Liver (tissue), 9 donors: ENCODE measurements around the gene PARD3B. TPM values are rescaled to one million over a fixed set of nuclear protein-coding genes. Genes with fewer than 3 reads are reported as not detected.

Experiments
- DNase-seq: peaks from one replicate; pipeline ENCODE4 v3.0.0-alpha.2; 2017; ENCODE audit warnings: low spot score
- H3K27ac ChIP-seq, 2 donors: one replicate each; pipeline ENCODE4 v1.7.0; 2013; ENCODE audit warnings: inconsistent platforms in 2 of 2, low read length in 2 of 2, control low read depth in 1 of 2, low read depth in 1 of 2, mild to moderate bottlenecking in 1 of 2
- H3K27me3 ChIP-seq, 4 donors: one replicate each; pipeline versions ENCODE4 v1.6.1 to v1.7.0; 2013; ENCODE audit warnings: low read length in 3 of 4, inconsistent platforms in 1 of 4, mild to moderate bottlenecking in 1 of 4, moderate library complexity in 1 of 4; ENCODE audit not compliant: control insufficient read depth in 4 of 4, insufficient read depth in 4 of 4
- H3K36me3 ChIP-seq, 4 donors: one replicate each; pipeline versions ENCODE4 v1.6.1 to v1.7.0; 2013; ENCODE audit warnings: low read length in 3 of 4, mild to moderate bottlenecking in 3 of 4, low read depth in 1 of 4, moderate library complexity in 1 of 4; ENCODE audit not compliant: control insufficient read depth in 4 of 4, insufficient read depth in 3 of 4
- H3K4me1 ChIP-seq, 4 donors: one replicate each; pipeline versions ENCODE4 v1.6.1 to v1.7.0; 2013; ENCODE audit warnings: low read length in 3 of 4, mild to moderate bottlenecking in 3 of 4, moderate library complexity in 1 of 4; ENCODE audit not compliant: control insufficient read depth in 4 of 4, insufficient read depth in 4 of 4
- H3K4me3 ChIP-seq, 3 donors: one replicate each; pipeline versions ENCODE4 v1.6.1 to v1.7.0; 2013; ENCODE audit warnings: low read length in 3 of 3, control low read depth in 1 of 3, low read depth in 1 of 3, mild to moderate bottlenecking in 1 of 3
- H3K9ac ChIP-seq, 2 donors: one replicate each; pipeline ENCODE4 v1.7.0; 2013; ENCODE audit warnings: low read length in 2 of 2, mild to moderate bottlenecking in 2 of 2, moderate library complexity in 2 of 2, control low read depth in 1 of 2, low read depth in 1 of 2
- H3K9me3 ChIP-seq, 4 donors: one replicate each; pipeline versions ENCODE4 v1.6.1 to v1.7.0; 2013; ENCODE audit warnings: low read length in 3 of 4; ENCODE audit not compliant: control insufficient read depth in 4 of 4
- EGR1 ChIP-seq, 2 donors: IDR thresholded peaks; 2 replicates each; pipeline ENCODE4 v1.6.1; 2016 to 2018; ENCODE audit warnings: antibody characterized with exemption in 2 of 2, low read depth in 2 of 2
- FOXA1 ChIP-seq: IDR thresholded peaks from 2 replicates; pipeline ENCODE4 v1.6.1; 2016; ENCODE audit warnings: antibody characterized with exemption
- GABPA ChIP-seq, 2 donors: IDR thresholded peaks in 1 of 2; conservative IDR thresholded peaks in 1 of 2; 2 replicates each; pipeline ENCODE4 v1.6.1; 2016; ENCODE audit warnings: antibody characterized with exemption in 2 of 2, mild to moderate bottlenecking in 1 of 2, moderate library complexity in 1 of 2
- HNF4A ChIP-seq, 2 donors: conservative IDR thresholded peaks; 2 replicates each; pipeline ENCODE4 v1.6.1; 2016; ENCODE audit warnings: antibody characterized with exemption in 2 of 2, mild to moderate bottlenecking in 2 of 2
- NR2F2 ChIP-seq: IDR thresholded peaks from 2 replicates; pipeline ENCODE4 v1.6.1; 2016; ENCODE audit warnings: antibody characterized with exemption
- RXRA ChIP-seq, 2 donors: IDR thresholded peaks; 2 replicates each; pipeline ENCODE4 v1.6.1; 2017 to 2018; ENCODE audit warnings: antibody characterized with exemption in 2 of 2, mild to moderate bottlenecking in 1 of 2
- SP1 ChIP-seq: IDR thresholded peaks from 2 replicates; pipeline ENCODE4 v1.6.1; 2018; ENCODE audit warnings: antibody characterized with exemption, mild to moderate bottlenecking
- TAF1 ChIP-seq: conservative IDR thresholded peaks from 2 replicates; pipeline ENCODE4 v1.6.1; 2016; ENCODE audit warnings: antibody characterized with exemption, mild to moderate bottlenecking
- YY1 ChIP-seq: IDR thresholded peaks from 2 replicates; pipeline ENCODE4 v1.6.1; 2016; ENCODE audit warnings: antibody characterized with exemption, mild to moderate bottlenecking
- WGBS: extraction: QIAGEN DNeasy Blood & Tissue Kit; methylation state at CpG from one replicate; pipeline ENCODE4 v1.1.7; 2013; 5-methylcytosine and 5-hydroxymethylcytosine counted together
- polyA plus RNA-seq, 2 donors: library from polyadenylated mRNA; stranded (reverse) in 1 of 2; unstranded in 1 of 2; fragments of 200-250 nt in 1 of 2; fragments of >200 nt in 1 of 2; fragmentation: Nextera tagmentation in 1 of 2; extraction: Ambion mirVana in 1 of 2; gene quantifications; one replicate each; pipeline versions ENCODE4 v1.2.1 to v1.2.3, GENCODE V29; 2013 to 2015
- total RNA-seq, 2 donors: library from RNA; depleted of rRNA; stranded (reverse); fragments of >200 nt; gene quantifications; one replicate each; pipeline ENCODE4 v1.2.3, GENCODE V29; 2014
- TF ChIP-seq, protein P1 (sequence below): IDR thresholded peaks from 2 replicates; pipeline ENCODE4 v1.6.1; 2016; ENCODE audit warnings: antibody characterized with exemption
- TF ChIP-seq, protein P2 (sequence below): fragments of 150-350 bp; IDR thresholded peaks from 2 replicates; pipeline ENCODE4 v1.5.1; 2017; ENCODE audit warnings: improper control_type of control experiment, low read depth, low read length; ENCODE audit not compliant: missing input control
- TF ChIP-seq, protein P3 (sequence below): IDR thresholded peaks from 2 replicates; pipeline ENCODE4 v1.6.1; 2016; ENCODE audit warnings: antibody characterized with exemption
- TF ChIP-seq, protein P4 (sequence below): IDR thresholded peaks from 2 replicates; pipeline ENCODE4 v1.6.1; 2016; ENCODE audit warnings: antibody characterized with exemption
- donor health status: healthy.
- donor health status: healthy.
- donor health status: healthy.
- donor health status: healthy.
- donor health status: healthy.

The PARD3B gene
- total and polyA plus RNA-seq, 4 donors, result 1.1 to 10.3 (median 3.7) TPM

DNA sequence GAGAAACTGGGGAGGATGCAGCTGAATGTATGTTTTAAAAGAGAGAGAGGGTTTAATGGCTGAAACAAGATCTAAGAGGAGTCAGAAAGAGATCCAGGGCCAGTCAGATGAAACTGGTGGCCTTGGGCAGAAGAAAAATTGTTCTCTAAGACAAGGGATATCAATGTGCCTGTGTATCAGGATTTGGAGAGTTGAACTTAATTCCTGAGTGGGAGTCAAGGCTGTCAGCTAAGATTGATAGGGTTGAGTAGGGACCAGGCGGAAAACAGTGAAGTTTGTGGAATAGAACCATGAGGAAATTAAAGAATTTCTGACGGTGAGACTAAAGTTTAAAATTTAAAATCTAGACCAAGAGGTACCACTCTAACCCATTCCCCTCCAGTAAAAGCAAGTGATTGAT lies 199.2 kb downstream of the PARD3B start:
- H3K9me3 ChIP-seq, result peaks cover 0 to 5% (median 2%) of the 10 kb centered on the region in 4 donors
- TF ChIP-seq, protein P1, sequence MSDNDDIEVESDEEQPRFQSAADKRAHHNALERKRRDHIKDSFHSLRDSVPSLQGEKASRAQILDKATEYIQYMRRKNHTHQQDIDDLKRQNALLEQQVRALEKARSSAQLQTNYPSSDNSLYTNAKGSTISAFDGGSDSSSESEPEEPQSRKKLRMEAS, result no peak
- no peaks in the 10 kb centered on the region for H3K27me3 ChIP-seq
- no peak overlapping the region for H3K27ac ChIP-seq
- no peak overlapping the region for H3K9ac ChIP-seq
- no peaks in the 10 kb centered on the region for H3K36me3 ChIP-seq
- H3K4me3 ChIP-seq, result no peak overlapping the region
- WGBS, result 93% methylated on average over 2 of the region's 2 CpGs
- H3K4me1 ChIP-seq, result no peaks in the 10 kb centered on the region
- DNase-seq, result no peak

DNA sequence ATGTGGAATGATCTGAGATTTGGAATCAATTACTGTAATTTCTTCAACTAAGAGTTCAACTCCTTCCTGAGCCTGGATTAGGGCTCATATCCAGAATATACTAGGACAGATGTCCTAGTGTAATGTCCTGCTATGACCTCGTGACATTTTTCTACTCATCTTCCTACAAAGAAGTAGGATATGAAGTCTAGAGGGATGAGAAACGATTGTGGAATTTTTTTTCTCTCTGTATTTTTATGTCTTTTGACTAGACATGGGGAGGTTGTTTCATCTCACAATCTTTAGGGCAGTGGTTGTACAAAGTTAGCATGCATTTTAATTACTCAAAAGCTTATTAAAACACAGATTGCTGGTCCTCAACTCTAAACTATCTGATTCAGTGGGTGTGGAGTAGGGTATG lies 203.0 kb downstream of the PARD3B start:
- DNase-seq, result no peak
- 83% methylated on average over 2 of the region's 2 CpGs for WGBS
- no peak overlapping the region for H3K9ac ChIP-seq
- no peak overlapping the region for H3K27ac ChIP-seq
- H3K36me3 ChIP-seq, result no peaks in the 10 kb centered on the region
- no peak overlapping the region for H3K4me3 ChIP-seq
- H3K4me1 ChIP-seq, result no peaks in the 10 kb centered on the region
- TF ChIP-seq RXRA (IDR thresholded peaks at IDR 0.05), result no peak
- TF ChIP-seq GABPA (IDR thresholded peaks at IDR 0.05 in 1 of 2, conservative IDR thresholded peaks at IDR 0.05 in 1 of 2), result no peak
- no peak for TF ChIP-seq FOXA1
- no peak for TF ChIP-seq HNF4A (conservative IDR thresholded peaks at IDR 0.05)
- TF ChIP-seq NR2F2, result no peak
- TF ChIP-seq EGR1 (IDR thresholded peaks at IDR 0.05; ENCODE audit: low read depth in 2 of 2), result no peak
- TF ChIP-seq YY1, result no peak
- TF ChIP-seq, protein P1, result no peak
- TF ChIP-seq, protein P2, sequence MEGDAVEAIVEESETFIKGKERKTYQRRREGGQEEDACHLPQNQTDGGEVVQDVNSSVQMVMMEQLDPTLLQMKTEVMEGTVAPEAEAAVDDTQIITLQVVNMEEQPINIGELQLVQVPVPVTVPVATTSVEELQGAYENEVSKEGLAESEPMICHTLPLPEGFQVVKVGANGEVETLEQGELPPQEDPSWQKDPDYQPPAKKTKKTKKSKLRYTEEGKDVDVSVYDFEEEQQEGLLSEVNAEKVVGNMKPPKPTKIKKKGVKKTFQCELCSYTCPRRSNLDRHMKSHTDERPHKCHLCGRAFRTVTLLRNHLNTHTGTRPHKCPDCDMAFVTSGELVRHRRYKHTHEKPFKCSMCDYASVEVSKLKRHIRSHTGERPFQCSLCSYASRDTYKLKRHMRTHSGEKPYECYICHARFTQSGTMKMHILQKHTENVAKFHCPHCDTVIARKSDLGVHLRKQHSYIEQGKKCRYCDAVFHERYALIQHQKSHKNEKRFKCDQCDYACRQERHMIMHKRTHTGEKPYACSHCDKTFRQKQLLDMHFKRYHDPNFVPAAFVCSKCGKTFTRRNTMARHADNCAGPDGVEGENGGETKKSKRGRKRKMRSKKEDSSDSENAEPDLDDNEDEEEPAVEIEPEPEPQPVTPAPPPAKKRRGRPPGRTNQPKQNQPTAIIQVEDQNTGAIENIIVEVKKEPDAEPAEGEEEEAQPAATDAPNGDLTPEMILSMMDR, result no peak
- no peak for TF ChIP-seq TAF1
- H3K27me3 ChIP-seq, result no peaks in the 10 kb centered on the region
- peaks cover 0 to 1% (median 0%) of the 10 kb centered on the region in 4 donors for H3K9me3 ChIP-seq

DNA sequence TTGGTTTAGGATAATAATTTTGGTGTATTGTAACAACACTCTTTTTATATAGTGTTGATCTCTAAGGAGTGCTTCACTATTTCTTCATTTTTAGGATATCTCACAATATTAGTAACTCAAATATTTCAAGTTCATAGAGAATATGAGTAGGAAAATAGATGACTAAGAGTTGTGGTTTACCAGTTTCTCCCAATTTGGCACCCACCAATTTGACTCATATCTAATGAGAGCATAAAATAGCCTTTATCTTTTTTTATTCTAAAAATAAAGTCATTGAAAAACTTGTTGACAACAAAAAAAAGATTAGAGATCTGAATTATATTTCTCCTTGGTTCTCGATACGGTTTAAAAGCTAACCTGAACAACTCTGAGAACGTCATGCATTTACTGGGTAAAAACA lies 204.0 kb downstream of the PARD3B start:
- Histone ChIP-seq H3K27me3 (no peaks in the 10 kb centered on the region), H3K4me1 (no peaks in the 10 kb centered on the region), H3K9ac (no peak overlapping the region), H3K27ac (no peak overlapping the region), H3K4me3 (no peak overlapping the region), H3K36me3 (no peaks in the 10 kb centered on the region), H3K9me3 (peaks cover 0 to 1% (median 0%) of the 10 kb centered on the region in 4 donors)
- DNase-seq, result no peak
- no peak for TF ChIP-seq SP1
- TF ChIP-seq GABPA (IDR thresholded peaks at IDR 0.05 in 1 of 2, conservative IDR thresholded peaks at IDR 0.05 in 1 of 2), result no peak
- no peak for TF ChIP-seq TAF1
- no peak for TF ChIP-seq EGR1 (IDR thresholded peaks at IDR 0.05; ENCODE audit: low read depth in 2 of 2)
- TF ChIP-seq, protein P3, sequence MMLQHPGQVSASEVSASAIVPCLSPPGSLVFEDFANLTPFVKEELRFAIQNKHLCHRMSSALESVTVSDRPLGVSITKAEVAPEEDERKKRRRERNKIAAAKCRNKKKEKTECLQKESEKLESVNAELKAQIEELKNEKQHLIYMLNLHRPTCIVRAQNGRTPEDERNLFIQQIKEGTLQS, result no peak
- TF ChIP-seq, protein P4, sequence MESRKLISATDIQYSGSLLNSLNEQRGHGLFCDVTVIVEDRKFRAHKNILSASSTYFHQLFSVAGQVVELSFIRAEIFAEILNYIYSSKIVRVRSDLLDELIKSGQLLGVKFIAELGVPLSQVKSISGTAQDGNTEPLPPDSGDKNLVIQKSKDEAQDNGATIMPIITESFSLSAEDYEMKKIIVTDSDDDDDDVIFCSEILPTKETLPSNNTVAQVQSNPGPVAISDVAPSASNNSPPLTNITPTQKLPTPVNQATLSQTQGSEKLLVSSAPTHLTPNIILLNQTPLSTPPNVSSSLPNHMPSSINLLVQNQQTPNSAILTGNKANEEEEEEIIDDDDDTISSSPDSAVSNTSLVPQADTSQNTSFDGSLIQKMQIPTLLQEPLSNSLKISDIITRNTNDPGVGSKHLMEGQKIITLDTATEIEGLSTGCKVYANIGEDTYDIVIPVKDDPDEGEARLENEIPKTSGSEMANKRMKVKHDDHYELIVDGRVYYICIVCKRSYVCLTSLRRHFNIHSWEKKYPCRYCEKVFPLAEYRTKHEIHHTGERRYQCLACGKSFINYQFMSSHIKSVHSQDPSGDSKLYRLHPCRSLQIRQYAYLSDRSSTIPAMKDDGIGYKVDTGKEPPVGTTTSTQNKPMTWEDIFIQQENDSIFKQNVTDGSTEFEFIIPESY, result no peak
- 95% methylated on average over 3 of the region's 3 CpGs for WGBS
